Measurements from ENCODE around the gene DIS3L. TPM values are rescaled to one million over a fixed set of nuclear protein-coding genes. Genes with fewer than 3 reads are reported as not detected.

DIS3L gene
- total RNA-seq, 3 donors from 2014 or later = 15.5 to 31.9 (median 23.9) TPM

- H3K4me1 ChIP-seq (ENCODE audit: low read depth) = peaks cover 24% of the 10 kb centered on the region
- H3K36me3 ChIP-seq (ENCODE audit: low read depth) = no peaks in the 10 kb centered on the region
- ATAC-seq = no peak
- intact Hi-C loops (cut with DNase I, micrococcal nuclease) = no loop called here
- no peak for TF ChIP-seq CTCF (IDR thresholded peaks at IDR 0.05)
- DNase-seq = no peak
- H3K4me3 ChIP-seq = no peak overlapping the region
- no peaks in the 10 kb centered on the region for H3K9me3 ChIP-seq
Observed at GRCh38 chr15:66290518-66290917, 2.9 kb upstream of the DIS3L start.

GRCh38 chr15:66291816-66292570 lies 1.4 kb upstream of the DIS3L start:
- Histone ChIP-seq H3K4me3 (no peak overlapping the region), H3K9me3 (no peaks in the 10 kb centered on the region), H3K36me3 (ENCODE audit: low read depth) (no peaks in the 10 kb centered on the region), H3K4me1 (ENCODE audit: low read depth) (peaks cover 25% of the 10 kb centered on the region)
- intact Hi-C loops (cut with DNase I, micrococcal nuclease) = no loop called here
- DNase-seq (no peak), ATAC-seq (no peak)
- no peak for TF ChIP-seq CTCF (IDR thresholded peaks at IDR 0.05)

- peak overlapping the region; percentile 61 for H3K4me3 ChIP-seq
- H3K9me3 ChIP-seq = no peaks in the 10 kb centered on the region
- intact Hi-C loops (cut with DNase I, micrococcal nuclease) = no loop called here
- DNase-seq (peak in 1 of 3 donors; percentile 34), ATAC-seq (no peak)
- H3K36me3 ChIP-seq (ENCODE audit: low read depth) = no peaks in the 10 kb centered on the region
- H3K4me1 ChIP-seq (ENCODE audit: low read depth) = peaks cover 25% of the 10 kb centered on the region
- TF ChIP-seq CTCF (IDR thresholded peaks at IDR 0.05) = no peak
Observed at GRCh38 chr15:66292571-66293418, 573 bp upstream of the DIS3L start.

- Histone ChIP-seq H3K9me3 (no peaks in the 10 kb centered on the region), H3K4me1 (ENCODE audit: low read depth) (peaks cover 25% of the 10 kb centered on the region), H3K36me3 (ENCODE audit: low read depth) (no peaks in the 10 kb centered on the region), H3K4me3 (peak overlapping the region; percentile 61)
- peak; percentile 55 for ATAC-seq
- peak in 1 of 3 donors; percentile 69 for DNase-seq
- TF ChIP-seq CTCF (IDR thresholded peaks at IDR 0.05) = no peak
- intact Hi-C loops (cut with DNase I, micrococcal nuclease) = no loop called here
Observed at GRCh38 chr15:66294157-66294931, 976 bp downstream of the DIS3L start.

- Histone ChIP-seq H3K9me3 (no peaks in the 10 kb centered on the region), H3K4me1 (ENCODE audit: low read depth) (peaks cover 25% of the 10 kb centered on the region), H3K36me3 (ENCODE audit: low read depth) (no peaks in the 10 kb centered on the region), H3K4me3 (no peak overlapping the region)
- intact Hi-C loops (cut with DNase I, micrococcal nuclease) = no loop called here
- ATAC-seq (no peak), DNase-seq (no peak)
- no peak for TF ChIP-seq CTCF (IDR thresholded peaks at IDR 0.05)
Observed at GRCh38 chr15:66294932-66295235, 1.5 kb downstream of the DIS3L start.

Measured in mucosa of descending colon (tissue), 3 donors.